ENCODE measurements around the gene SLC9A9.

DNA sequence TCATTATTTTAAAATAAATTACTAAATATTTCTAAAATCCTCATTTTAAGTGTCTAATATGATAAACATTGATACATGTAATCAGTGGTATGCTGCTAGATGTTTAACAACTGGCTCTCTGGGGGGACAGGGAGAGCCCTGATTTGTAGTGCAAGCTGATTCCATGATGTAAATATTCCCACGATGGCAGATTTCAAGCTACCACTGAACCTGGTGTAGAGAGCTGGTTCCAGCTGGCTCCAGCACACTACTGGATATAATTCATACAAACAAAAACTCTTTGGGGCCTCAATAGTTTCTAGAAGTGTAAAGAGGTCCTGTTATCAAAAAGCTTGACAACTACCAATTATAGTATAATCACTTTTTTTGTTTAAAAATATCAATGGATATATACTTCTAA is 316.2 kb downstream of the SLC9A9 start:
- TF ChIP-seq POLR2A (IDR thresholded peaks at IDR 0.05), result no peak
- TF ChIP-seq, protein P1, sequence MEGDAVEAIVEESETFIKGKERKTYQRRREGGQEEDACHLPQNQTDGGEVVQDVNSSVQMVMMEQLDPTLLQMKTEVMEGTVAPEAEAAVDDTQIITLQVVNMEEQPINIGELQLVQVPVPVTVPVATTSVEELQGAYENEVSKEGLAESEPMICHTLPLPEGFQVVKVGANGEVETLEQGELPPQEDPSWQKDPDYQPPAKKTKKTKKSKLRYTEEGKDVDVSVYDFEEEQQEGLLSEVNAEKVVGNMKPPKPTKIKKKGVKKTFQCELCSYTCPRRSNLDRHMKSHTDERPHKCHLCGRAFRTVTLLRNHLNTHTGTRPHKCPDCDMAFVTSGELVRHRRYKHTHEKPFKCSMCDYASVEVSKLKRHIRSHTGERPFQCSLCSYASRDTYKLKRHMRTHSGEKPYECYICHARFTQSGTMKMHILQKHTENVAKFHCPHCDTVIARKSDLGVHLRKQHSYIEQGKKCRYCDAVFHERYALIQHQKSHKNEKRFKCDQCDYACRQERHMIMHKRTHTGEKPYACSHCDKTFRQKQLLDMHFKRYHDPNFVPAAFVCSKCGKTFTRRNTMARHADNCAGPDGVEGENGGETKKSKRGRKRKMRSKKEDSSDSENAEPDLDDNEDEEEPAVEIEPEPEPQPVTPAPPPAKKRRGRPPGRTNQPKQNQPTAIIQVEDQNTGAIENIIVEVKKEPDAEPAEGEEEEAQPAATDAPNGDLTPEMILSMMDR (IDR thresholded peaks at IDR 0.05), result no peak

Measured in breast epithelium (tissue), 3 donors.